ENCODE data around the gene BBOF1.
"Not testable (repeated sequence)": the region's sequence is repeated elsewhere in the genome, so short reads cannot be mapped to it uniquely, and the experiment has no call there.

The BBOF1 gene

GRCh38 chr14:74018586-74019407, at the start of gene BBOF1, which contains the start of gene ENTPD5:
Gene BBOF1 (plus strand): TSS chr14:74019349. CDS start chr14:74019479, 130 bp downstream.
Gene ENTPD5 (minus strand): TSS chr14:74019288. CDS start chr14:73988102, 31,186 bp downstream.
- H3K4me1 ChIP-seq (ENCODE audit: insufficient read depth, low read length) = peaks cover 4% of the 10 kb centered on the region
- no peaks in the 10 kb centered on the region for H3K36me3 ChIP-seq (ENCODE audit: insufficient read depth, low read length)
- H2AFZ ChIP-seq (ENCODE audit: low read depth, low read length) = peak within 1 kb of the TSS; percentile 77
- no peaks in the 10 kb centered on the region for H3K9me3 ChIP-seq (ENCODE audit: low read length)
- H3K27me3 ChIP-seq (ENCODE audit: insufficient read depth, low read length) = no peaks in the 10 kb centered on the region
- peak within 1 kb of the TSS; percentile 71 for H3K4me3 ChIP-seq (ENCODE audit: low read length)

- H3K9me3 ChIP-seq (ENCODE audit: low read length) = no peaks in the 10 kb centered on the region
- H3K27me3 ChIP-seq (ENCODE audit: insufficient read depth, low read length) = no peaks in the 10 kb centered on the region
- no peak overlapping the region for H3K4me3 ChIP-seq (ENCODE audit: low read length)
- peaks cover 3% of the 10 kb centered on the region for H3K4me1 ChIP-seq (ENCODE audit: insufficient read depth, low read length)
- H2AFZ ChIP-seq (ENCODE audit: low read depth, low read length) = no peak overlapping the region
- H3K36me3 ChIP-seq (ENCODE audit: insufficient read depth, low read length) = peaks cover 3% of the 10 kb centered on the region
Measured at GRCh38 chr14:73973497-73973896, 45.7 kb upstream of the BBOF1 start.

- Histone ChIP-seq H3K36me3 (ENCODE audit: insufficient read depth, low read length) (peaks cover 3% of the 10 kb centered on the region), H3K4me3 (ENCODE audit: low read length) (no peak overlapping the region), H3K9me3 (ENCODE audit: low read length) (no peaks in the 10 kb centered on the region), H3K4me1 (ENCODE audit: insufficient read depth, low read length) (peaks cover 3% of the 10 kb centered on the region), H2AFZ (ENCODE audit: low read depth, low read length) (no peak overlapping the region), H3K27me3 (ENCODE audit: insufficient read depth, low read length) (no peaks in the 10 kb centered on the region)
Measured at GRCh38 chr14:73976125-73976524, 43.0 kb upstream of the BBOF1 start.

- Histone ChIP-seq H3K9me3 (ENCODE audit: low read length) (no peaks in the 10 kb centered on the region), H3K4me1 (ENCODE audit: insufficient read depth, low read length) (peaks cover 3% of the 10 kb centered on the region), H3K36me3 (ENCODE audit: insufficient read depth, low read length) (peaks cover 3% of the 10 kb centered on the region), H2AFZ (ENCODE audit: low read depth, low read length) (no peak overlapping the region), H3K27me3 (ENCODE audit: insufficient read depth, low read length) (no peaks in the 10 kb centered on the region), H3K4me3 (ENCODE audit: low read length) (no peak overlapping the region)
Measured at GRCh38 chr14:73977896-73978295, 41.3 kb upstream of the BBOF1 start.

- Histone ChIP-seq H3K9me3 (ENCODE audit: low read length) (no peaks in the 10 kb centered on the region), H3K36me3 (ENCODE audit: insufficient read depth, low read length) (peaks cover 14% of the 10 kb centered on the region), H3K27me3 (ENCODE audit: insufficient read depth, low read length) (no peaks in the 10 kb centered on the region), H3K4me1 (ENCODE audit: insufficient read depth, low read length) (no peaks in the 10 kb centered on the region), H2AFZ (ENCODE audit: low read depth, low read length) (no peak overlapping the region), H3K4me3 (ENCODE audit: low read length) (no peak overlapping the region)
Measured at GRCh38 chr14:73988065-73988464, 31.1 kb upstream of the BBOF1 start.

GRCh38 chr14:73988656-73989055, 30.5 kb upstream of the BBOF1 start:
- H3K4me1 ChIP-seq (ENCODE audit: insufficient read depth, low read length); H3K4me3 ChIP-seq (ENCODE audit: low read length); H3K27me3 ChIP-seq (ENCODE audit: insufficient read depth, low read length); H3K9me3 ChIP-seq (ENCODE audit: low read length); H2AFZ ChIP-seq (ENCODE audit: low read depth, low read length): not testable (repeated sequence)
- peaks cover 14% of the 10 kb centered on the region for H3K36me3 ChIP-seq (ENCODE audit: insufficient read depth, low read length)

GRCh38 chr14:73991092-73991491, 28.1 kb upstream of the BBOF1 start:
- no peaks in the 10 kb centered on the region for H3K27me3 ChIP-seq (ENCODE audit: insufficient read depth, low read length)
- H3K9me3 ChIP-seq (ENCODE audit: low read length) = no peaks in the 10 kb centered on the region
- no peaks in the 10 kb centered on the region for H3K4me1 ChIP-seq (ENCODE audit: insufficient read depth, low read length)
- H2AFZ ChIP-seq (ENCODE audit: low read depth, low read length) = no peak overlapping the region
- peaks cover 11% of the 10 kb centered on the region for H3K36me3 ChIP-seq (ENCODE audit: insufficient read depth, low read length)
- no peak overlapping the region for H3K4me3 ChIP-seq (ENCODE audit: low read length)

GRCh38 chr14:73994926-73995325, 24.2 kb upstream of the BBOF1 start:
- not testable (repeated sequence) for H3K36me3 ChIP-seq (ENCODE audit: insufficient read depth, low read length); H2AFZ ChIP-seq (ENCODE audit: low read depth, low read length); H3K4me1 ChIP-seq (ENCODE audit: insufficient read depth, low read length); H3K27me3 ChIP-seq (ENCODE audit: insufficient read depth, low read length); H3K9me3 ChIP-seq (ENCODE audit: low read length); H3K4me3 ChIP-seq (ENCODE audit: low read length)

- Histone ChIP-seq H3K9me3 (ENCODE audit: low read length) (no peaks in the 10 kb centered on the region), H2AFZ (ENCODE audit: low read depth, low read length) (no peak overlapping the region), H3K4me3 (ENCODE audit: low read length) (no peak overlapping the region), H3K36me3 (ENCODE audit: insufficient read depth, low read length) (no peaks in the 10 kb centered on the region), H3K27me3 (ENCODE audit: insufficient read depth, low read length) (no peaks in the 10 kb centered on the region), H3K4me1 (ENCODE audit: insufficient read depth, low read length) (no peaks in the 10 kb centered on the region)
Measured at GRCh38 chr14:73995977-73996378, 23.2 kb upstream of the BBOF1 start.

- H3K4me3 ChIP-seq (ENCODE audit: low read length) = no peak overlapping the region
- no peaks in the 10 kb centered on the region for H3K36me3 ChIP-seq (ENCODE audit: insufficient read depth, low read length)
- H3K9me3 ChIP-seq (ENCODE audit: low read length) = no peaks in the 10 kb centered on the region
- no peak overlapping the region for H2AFZ ChIP-seq (ENCODE audit: low read depth, low read length)
- no peaks in the 10 kb centered on the region for H3K27me3 ChIP-seq (ENCODE audit: insufficient read depth, low read length)
- H3K4me1 ChIP-seq (ENCODE audit: insufficient read depth, low read length) = no peaks in the 10 kb centered on the region
Measured at GRCh38 chr14:73996731-73997107, 22.4 kb upstream of the BBOF1 start.

- Histone ChIP-seq H3K27me3 (ENCODE audit: insufficient read depth, low read length) (no peaks in the 10 kb centered on the region), H3K36me3 (ENCODE audit: insufficient read depth, low read length) (peaks cover 1% of the 10 kb centered on the region), H3K4me3 (ENCODE audit: low read length) (no peak overlapping the region), H3K9me3 (ENCODE audit: low read length) (no peaks in the 10 kb centered on the region), H2AFZ (ENCODE audit: low read depth, low read length) (no peak overlapping the region), H3K4me1 (ENCODE audit: insufficient read depth, low read length) (no peaks in the 10 kb centered on the region)
Measured at GRCh38 chr14:73997108-73997943, 21.8 kb upstream of the BBOF1 start.

GRCh38 chr14:73997944-73998447, 21.2 kb upstream of the BBOF1 start:
- Histone ChIP-seq H2AFZ (ENCODE audit: low read depth, low read length) (no peak overlapping the region), H3K4me3 (ENCODE audit: low read length) (no peak overlapping the region), H3K4me1 (ENCODE audit: insufficient read depth, low read length) (no peaks in the 10 kb centered on the region), H3K27me3 (ENCODE audit: insufficient read depth, low read length) (no peaks in the 10 kb centered on the region), H3K9me3 (ENCODE audit: low read length) (no peaks in the 10 kb centered on the region), H3K36me3 (ENCODE audit: insufficient read depth, low read length) (peaks cover 1% of the 10 kb centered on the region)

GRCh38 chr14:73998726-73999125, 20.4 kb upstream of the BBOF1 start:
- no peak overlapping the region for H2AFZ ChIP-seq (ENCODE audit: low read depth, low read length)
- no peak overlapping the region for H3K4me3 ChIP-seq (ENCODE audit: low read length)
- H3K4me1 ChIP-seq (ENCODE audit: insufficient read depth, low read length) = no peaks in the 10 kb centered on the region
- H3K36me3 ChIP-seq (ENCODE audit: insufficient read depth, low read length) = peaks cover 1% of the 10 kb centered on the region
- H3K9me3 ChIP-seq (ENCODE audit: low read length) = no peaks in the 10 kb centered on the region
- H3K27me3 ChIP-seq (ENCODE audit: insufficient read depth, low read length) = no peaks in the 10 kb centered on the region

Data from neuron (in vitro differentiated cells).